T follicular helper cell (primary cell): ENCODE data around the gene KRTAP3-2.
"Not testable (repeated sequence)": the region's sequence is repeated elsewhere in the genome, so short reads cannot be mapped to it uniquely, and the experiment has no call there.

ENCODE experiments used
- DNase-seq: peaks from one replicate; pipeline ENCODE4 v3.0.0-alpha.2; 2020; ENCODE audit warnings: low read depth
- total RNA-seq, 2 experiments: gene quantifications; one replicate each; lab custom pipeline; 2026; lab: John Stamatoyannopoulos, UW

KRTAP3-2 gene
- 0 reads per million in 2 experiments for total RNA-seq

DNA sequence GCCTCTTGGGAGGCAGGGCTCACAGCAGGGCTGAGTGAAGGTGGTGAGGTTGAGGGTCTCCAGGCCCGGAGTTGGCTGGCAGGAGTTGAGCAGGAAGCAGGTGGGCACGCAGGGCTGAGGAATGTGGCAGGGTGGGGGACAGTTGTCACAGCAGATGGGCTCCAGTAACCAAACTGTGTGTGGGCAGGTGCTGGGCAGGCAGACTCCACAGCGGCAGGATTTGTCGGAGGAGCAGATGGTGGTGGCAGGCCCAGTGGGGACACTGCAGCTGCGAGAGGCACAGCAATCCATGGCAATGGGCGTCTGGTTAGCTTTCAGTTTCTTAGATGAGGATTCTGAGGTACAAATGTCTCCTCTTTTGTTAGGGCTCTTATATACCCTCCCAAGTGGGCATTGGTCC is at the start of gene KRTAP3-2:
KRTAP3-2 (minus strand) TSS at position 344 of the 400 bp plus-strand sequence; CDS start at position 291, 53 bp downstream.
- DNase-seq, result not testable (repeated sequence)

DNA sequence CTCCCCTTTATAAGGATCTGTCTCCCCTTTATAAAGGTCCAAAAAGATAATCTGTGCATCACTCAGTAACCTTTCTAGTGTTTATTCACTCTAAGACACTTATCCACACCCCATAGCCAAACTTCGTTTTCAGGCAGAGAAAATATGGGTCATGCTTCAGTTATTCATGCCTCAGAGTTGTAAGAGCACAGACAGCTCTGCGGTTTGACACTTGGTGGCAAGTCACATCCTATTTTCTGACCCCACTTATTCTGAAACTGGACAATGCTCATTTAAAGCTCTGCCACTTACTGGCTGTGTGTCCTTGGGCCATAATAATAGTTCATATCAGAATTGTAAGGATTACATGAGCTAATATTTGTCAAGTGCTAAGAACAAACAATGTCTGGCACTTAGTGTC is 49.4 kb upstream of the KRTAP3-2 start:
- DNase-seq, result no peak

DNA sequence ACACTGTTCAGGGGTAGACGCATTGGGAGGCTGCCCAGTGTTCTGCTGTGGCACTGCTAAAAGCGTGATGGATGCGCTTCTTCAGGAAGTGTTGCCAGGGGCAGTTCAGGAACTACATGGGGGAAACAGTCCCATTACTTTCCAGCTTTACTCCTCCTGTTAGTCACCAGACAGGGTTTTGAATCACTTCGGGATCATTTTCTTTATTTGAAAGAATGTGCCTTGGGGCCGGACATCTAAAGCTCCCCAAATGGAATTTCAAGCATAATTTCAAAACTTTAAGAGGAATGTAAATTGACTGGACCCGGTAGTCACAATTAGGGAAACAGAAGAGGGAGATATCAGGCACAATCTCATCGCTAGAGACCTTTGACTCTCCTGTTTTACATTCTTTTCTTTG is 48.7 kb upstream of the KRTAP3-2 start:
- DNase-seq, result no peak

DNA sequence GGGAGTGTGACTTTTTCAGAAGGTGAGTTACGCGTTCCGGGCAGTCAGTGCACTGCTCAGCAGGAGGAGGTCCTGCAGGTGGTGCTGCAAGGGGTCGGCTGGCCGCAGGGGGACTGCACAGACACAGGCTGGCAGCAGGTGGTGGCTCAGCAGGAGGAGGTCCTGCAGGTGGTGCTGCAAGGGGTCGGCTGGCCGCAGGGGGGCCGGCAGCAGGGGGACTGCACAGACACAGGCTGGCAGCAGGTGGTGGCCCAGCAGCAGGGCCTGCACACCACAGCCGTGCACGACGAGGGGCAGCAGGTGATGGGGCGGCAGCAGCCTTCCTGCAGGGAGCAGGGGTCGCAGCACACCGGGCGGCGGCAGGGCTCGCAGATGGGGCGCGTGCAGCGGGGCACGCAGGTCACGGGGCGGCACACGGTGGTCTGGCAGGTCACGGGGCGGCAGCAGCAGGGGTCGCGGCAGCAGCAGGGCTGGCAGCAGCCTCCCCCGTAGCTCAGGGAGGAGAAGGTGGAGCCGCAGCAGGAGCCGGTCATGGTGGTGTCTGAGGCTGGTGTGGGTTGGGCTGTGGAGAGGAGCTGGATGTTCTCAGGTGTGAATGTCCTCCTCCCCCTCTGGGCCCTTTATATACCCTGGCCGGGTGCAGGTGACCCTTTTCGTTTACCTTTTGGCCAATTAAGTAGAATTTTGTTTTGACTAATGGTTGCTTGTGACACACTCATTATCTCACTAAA is 47.2 kb upstream of the KRTAP3-2 start, which contains the start of gene KRTAP2-1:
KRTAP2-1 (minus strand) TSS at position 582 of the 731 bp plus-strand sequence; CDS start at position 533, 49 bp downstream.
- not testable (repeated sequence) for DNase-seq

DNA sequence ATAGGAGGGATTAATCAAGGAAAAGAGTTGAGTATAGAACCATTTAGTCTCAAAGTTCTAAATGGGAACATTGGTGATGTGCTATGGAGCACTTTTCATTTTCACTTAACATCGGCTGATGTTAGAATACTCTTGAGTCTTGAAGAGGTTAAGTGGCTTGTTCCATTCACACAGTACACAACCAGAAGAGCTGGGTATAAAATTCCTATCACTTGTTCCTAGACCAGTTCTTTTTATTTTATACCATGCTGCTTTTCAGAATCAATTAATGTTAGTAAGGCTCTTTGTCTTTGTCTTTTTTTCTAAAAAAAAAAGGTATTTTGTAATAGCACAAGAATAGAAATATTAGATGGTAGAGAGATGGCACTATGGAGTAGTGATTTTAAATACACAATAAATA is 43.2 kb upstream of the KRTAP3-2 start:
- DNase-seq, result no peak

DNA sequence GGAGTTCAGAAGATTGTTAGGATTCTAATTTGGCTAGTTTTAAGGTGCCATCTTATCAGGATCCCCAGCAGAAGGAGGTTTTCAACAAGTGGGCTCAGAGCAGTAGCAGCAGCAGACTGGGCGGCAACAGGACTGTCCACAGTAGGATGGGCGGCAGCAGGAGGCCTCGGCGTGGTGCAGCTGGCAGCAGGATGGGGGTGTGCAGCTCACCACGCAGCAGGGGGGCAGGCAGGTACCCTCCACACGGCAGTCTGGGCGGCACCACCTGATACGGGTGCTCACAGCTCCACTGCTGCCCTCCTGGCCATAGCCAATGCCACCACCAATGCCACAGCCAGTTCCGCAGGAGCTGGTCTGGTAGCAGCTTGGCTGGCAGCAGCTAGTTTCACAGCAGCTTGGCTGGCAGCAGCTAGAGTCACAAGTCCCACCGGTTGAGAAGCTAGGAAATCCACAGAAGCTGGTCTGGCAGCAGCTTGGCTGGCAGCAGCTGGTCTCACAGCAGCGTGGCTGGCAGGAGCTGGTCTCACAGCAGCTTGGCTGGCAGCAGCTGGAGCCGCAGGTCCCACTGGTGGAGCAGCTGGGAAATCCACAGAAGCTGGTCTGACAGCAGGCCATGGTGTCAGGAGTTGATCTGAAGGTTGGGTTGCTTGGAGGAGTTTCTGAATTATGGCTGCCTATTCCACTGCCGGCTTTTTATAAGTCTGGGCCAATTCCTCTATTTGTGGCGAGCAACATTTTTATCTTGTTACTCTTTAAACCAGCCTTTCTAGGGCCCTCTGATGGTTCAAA is 41.3 kb upstream of the KRTAP3-2 start, which contains the start of gene KRTAP1-1:
KRTAP1-1 (minus strand) TSS at position 668 of the 789 bp plus-strand sequence; CDS start at position 615, 53 bp downstream.
- DNase-seq, result not testable (repeated sequence)

DNA sequence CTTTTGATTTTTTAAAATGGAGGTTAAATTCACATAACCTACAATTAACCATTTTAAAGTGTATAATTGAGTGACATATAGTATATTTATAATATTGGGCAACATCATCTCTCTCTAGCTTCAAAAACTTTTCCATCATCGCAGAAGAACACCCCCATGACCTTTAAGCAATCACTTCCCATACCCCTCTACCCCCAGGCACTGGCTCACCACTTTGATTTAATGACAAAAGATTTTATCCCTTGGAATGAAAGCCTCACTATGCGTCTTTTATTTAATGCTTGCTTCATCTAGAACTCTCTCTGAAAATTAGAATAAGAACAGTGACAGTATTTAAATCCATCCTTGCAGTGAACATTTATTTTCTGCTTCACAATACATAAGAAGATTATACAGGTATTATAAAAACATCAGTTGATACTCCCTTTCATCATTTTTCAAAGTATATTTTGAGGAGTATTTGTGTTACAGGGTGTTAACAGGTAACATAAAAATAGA is 38.2 kb upstream of the KRTAP3-2 start:
- no peak for DNase-seq

DNA sequence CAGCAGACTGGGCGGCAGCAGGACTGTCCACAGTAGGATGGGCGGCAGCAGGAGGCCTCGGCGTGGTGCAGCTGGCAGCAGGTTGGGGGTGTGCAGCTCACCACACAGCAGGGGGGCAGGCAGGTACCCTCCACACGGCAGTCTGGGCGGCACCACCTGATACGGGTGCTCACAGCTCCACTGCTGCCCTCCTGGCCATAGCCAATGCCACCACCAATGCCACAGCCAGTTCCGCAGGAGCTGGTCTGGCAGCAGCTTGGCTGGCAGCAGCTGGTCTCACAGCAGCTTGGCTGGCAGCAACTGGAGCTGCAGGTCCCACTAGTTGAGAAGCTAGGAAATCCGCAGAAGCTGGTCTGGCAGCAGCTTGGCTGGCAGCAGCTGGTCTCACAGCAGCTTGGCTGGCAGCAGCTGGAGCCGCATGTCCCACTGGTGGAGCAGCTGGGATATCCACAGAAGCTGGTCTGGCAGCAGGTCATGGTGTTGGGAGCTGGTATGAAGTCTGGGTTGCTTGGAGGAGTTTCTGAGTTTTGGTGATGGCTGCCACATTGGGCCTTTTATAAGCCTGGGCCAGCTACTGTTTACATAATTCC is 34.7 kb upstream of the KRTAP3-2 start, which contains the start of gene KRTAP1-3:
KRTAP1-3 (minus strand) TSS at position 529 of the 590 bp plus-strand sequence; CDS start at position 476, 53 bp downstream.
- not testable (repeated sequence) for DNase-seq

DNA sequence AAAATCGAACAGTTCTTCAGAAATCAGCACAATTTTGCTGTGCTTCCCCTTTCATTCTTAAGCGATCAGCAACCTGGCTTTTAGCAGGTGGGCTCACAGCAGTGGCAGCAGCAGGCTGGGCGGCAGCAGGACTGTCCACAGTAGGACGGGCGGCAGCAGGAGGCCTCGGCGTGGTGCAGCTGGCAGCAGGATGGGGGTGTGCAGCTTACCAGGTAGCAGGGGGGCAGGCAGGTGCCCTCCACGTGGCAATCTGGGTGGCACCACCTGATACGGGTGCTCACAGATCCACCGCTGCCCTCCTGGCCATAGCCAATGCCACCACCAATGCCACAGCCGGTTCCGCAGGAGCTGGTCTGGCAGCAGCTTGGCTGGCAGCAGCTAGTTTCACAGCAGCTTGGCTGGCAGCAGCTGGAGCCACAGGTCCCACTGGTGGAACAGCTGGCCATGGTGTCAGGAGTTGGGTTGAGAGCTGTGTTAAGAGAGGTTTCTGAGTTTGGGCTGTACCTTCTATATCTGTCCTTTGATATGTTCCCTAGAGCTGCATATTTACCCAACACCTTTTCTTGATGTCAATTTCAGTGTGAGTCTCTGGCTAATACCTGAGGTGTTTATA is 30.0 kb upstream of the KRTAP3-2 start, which contains the start of gene KRTAP1-4:
KRTAP1-4 (minus strand) TSS at position 563 of the 613 bp plus-strand sequence; CDS start at position 446, 117 bp downstream.
- DNase-seq, result no peak

DNA sequence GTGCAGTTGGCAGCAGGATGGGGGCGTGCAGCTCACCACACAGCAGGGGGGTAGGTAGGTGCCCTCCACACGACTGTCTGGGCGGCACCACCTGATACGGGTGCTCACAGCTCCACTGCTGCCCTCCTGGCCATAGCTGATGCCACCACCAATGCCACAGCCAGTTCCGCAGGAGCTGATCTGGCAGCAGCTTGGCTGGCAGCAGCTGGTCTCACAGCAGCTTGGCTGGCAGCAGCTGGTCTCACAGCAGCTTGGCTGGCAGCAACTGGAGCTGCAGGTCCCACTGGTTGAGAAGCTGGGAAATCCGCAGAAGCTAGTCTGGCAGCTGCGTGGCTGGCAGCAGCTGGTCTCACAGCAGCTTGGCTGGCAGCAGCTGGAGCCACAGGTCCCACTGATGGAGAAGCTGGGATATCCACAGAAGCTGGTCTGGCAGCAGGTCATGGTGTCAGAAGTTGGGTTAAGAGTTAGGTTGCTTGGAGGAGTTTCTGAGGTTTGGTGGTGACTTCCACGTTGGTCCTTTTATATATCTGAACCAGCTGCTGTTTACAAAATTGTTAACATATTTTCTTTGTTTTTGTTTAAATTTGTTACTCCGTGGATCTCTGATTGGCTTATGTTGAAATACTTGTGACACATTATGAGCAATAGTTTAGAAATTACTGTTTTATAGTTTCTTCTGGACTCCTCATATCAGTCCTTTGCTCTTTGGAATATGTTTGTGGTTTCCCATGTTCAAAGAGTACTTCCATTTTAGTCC is 27.2 kb upstream of the KRTAP3-2 start, which contains the start of gene KRTAP1-5:
KRTAP1-5 (minus strand) TSS at position 494 of the 757 bp plus-strand sequence; CDS start at position 441, 53 bp downstream.
- no peak for DNase-seq

DNA sequence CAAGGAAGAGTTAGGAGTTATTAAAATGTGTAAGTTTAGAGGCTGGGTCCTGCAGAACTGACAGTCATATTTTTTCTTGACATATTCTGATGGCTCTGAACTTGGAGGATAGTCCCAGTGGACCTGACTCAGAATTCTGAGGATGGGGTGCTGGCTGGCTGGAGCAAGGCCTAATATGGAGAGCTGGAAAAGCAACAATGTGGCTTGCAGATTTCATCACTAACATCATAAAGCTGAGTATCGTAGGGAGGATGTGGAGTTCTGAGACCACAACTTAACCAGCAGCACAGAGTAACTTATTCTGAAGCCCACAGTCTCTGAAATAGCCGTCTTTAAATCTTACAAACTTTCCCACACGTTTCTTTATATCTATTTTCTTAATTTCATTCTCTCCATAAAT is 25.0 kb upstream of the KRTAP3-2 start:
- no peak for DNase-seq

DNA sequence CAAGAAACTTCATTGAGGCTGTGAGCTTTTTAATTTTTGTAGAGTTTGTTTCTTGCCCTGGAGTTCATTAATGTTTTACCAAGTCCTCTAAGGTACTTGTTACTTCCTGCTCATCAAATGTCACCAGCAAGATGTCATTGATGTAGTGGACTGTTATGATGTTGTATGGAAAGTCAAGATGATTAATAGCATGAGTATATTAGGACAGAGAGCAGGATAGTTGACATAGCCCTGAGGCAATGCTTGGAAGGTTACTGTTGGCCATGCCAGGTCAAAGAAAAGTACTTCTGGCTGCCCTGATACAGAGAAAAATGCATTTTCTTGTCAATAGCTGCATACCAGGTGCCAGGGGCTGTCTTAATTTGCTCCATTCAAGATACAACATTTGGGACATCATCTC is 20.6 kb upstream of the KRTAP3-2 start:
- DNase-seq, result no peak

DNA sequence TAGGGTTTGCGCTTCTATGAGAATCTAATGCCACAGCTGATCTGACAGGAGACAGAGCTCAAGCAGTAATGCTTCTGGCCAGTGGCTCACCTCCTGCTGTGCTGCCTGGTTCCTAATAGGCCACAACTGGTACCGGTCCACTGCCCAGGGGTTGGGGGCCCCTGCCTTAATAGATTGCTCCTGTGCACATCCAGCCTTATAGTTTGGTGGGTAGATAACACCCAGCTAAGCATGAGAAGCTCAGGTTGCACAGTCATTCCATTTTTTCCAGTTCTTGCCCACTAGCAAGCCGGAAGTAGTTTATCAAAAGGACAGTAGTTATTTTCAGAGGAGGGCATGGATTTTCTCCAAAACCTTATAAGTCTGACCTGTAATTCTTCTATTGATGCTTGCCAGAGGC is 19.7 kb upstream of the KRTAP3-2 start:
- no peak for DNase-seq

DNA sequence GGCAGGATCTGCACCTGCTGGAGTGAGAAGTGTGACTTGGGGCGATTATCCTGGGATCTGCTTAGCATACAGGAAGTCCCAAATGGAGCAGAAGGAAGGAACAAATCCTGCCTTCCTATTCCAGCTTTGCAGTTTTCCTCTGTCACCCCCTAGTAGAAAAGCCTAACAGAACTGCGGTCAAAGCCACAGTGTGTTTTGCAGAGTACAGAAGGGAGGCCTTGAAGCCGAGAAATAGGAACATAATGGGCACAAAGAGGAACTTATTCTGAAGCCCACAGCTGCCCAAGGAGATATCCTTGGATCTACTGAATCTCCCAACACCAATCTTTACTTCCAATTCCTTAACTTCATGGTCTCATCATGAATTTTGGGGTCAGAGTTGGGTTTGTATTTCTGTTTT is 18.8 kb upstream of the KRTAP3-2 start:
- DNase-seq, result no peak

DNA sequence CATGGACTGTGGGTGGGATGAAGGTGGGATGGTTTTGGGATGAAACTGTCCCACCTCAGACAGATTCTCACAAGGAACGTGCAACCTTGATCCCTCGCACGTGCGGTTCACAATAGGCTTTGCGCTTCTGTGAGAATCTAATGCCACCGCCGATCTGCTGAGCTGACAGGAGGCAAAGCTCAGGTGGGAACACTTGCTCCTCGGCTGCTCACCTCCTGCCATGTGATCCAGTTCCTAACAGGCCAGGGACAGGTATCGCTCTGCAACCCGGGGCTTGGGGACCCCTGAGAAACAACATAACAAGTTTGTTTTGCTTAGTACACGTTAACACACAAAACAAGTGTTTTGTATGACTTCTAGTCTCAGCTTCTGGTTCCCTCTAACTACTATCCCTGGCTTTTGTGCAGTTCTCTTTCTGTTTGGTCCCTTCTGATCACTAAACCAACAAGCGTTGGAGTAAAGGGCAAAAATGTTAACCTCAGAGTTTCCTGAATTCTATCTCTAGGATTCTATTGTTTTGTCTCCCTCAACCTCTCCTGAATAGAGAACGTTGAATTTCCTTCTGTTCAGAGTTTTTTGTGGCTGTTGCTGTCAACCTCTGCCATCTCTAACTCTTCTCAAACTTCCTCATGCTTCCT is 17.0 kb upstream of the KRTAP3-2 start:
- DNase-seq, result no peak

DNA sequence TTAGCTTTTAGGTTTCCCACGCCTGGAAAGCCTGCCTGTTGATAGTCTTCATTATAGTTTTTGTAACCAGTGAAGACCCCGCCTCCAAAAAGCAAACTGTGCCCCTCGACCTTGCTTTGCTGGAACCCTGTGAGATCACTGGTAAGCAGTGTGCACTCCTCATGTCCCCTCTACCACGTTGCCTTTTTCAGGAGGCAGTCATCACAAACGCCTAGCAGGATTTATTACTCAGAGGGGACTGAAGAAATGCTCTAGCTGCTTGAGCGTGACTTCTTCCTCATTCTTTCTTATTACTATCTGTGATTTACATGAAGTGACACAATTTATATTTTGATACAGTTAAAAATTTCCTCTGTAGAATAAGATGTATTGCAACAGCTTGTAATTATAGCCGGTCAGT is 15.7 kb upstream of the KRTAP3-2 start:
- no peak for DNase-seq

DNA sequence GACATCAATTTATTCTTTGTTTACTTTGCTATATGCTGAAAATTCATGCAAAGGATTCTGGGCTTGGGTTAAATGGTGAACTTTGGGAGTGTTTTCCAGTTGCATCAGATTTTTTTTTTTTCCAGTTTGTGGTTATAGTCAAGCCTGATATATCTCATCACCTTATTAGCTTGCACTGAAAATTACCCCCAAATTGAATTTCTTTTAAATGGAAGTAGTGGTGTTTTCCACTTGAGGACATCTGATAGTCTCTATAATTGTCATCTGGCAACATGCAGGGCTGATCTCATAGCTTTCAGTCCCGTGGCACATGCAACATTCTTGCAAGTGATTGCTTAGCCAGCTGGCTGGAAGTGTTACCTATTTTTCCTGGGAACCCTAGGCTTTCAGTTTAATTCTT is 13.9 kb upstream of the KRTAP3-2 start:
- DNase-seq, result no peak

DNA sequence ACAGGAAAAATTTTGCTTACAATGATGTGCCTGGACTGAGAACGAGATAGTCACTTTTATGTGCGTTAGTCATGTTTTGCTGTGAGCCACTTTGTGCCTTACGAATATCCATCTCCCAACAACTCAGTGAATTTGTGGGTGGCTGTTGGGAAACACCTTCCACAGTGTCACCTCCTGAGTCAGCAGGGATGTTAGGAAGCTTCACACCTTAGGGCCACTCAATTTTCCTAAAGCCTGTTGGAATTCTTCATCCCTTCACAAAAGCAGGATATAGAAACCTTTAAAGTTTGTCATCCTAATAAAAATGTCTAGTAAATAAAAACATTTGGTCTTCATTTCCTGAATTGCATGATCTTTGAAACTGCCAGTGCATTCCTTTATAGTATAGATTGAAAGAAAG is 13.5 kb upstream of the KRTAP3-2 start:
- DNase-seq, result no peak

DNA sequence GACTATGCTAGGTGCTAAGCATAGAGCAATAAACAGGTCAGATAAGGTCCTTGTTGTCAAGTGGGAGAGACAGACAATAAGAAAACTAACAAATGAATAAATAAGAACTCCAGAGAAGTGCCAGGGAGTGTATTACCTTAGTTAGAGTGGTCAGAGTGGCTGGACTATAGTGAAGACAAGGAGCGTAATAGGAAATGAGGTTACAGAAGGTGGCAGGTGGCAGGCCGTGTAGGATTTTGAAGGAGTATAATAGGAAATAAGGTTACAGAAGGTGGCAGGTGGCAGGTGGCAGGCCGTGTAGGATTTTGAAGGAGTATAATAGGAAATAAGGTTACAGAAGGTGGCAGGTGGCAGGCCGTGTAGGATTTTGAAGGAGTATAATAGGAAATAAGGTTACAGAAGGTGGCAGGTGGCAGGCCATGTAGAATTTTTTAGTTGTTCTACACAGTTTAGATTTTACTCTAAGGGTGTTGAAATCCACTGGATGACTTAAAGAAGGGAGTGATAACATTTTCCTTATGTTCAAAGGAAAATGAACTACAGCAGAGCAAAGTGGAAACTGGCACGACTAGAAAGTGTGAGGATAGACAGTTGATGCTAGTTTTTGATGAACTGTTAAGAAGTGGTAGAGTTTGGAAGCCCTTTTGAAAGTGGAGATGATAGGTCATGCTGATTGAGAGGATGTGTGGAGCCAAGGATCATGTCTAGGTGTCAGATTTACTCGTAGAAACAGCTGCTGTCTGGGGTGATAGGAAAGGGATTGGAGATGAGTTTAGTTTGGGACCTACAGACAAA is 12.8 kb upstream of the KRTAP3-2 start:
- DNase-seq, result no peak
